Adrenal gland (tissue), 12 donors: ENCODE results near the gene KRTAP10-3. TPM values are rescaled to one million over a fixed set of nuclear protein-coding genes. Genes with fewer than 3 reads are reported as not detected.

Experiments
- DNase-seq, 7 donors: peaks; one replicate each; pipeline ENCODE4 v3.0.0-alpha.2; 2019 to 2020
- H3K27ac ChIP-seq, 5 donors: fragments of 200-600 bp; sonication (generic) in 4 of 5; 1 replicate in 3 of 5; 2 replicates in 2 of 5; pipeline versions ENCODE4 v1.5.1 to v1.8.0; 2016 to 2020; ENCODE audit warnings: mild to moderate bottlenecking in 1 of 5
- H3K27me3 ChIP-seq: fragments of 200-600 bp; 2 replicates; pipeline ENCODE4 v1.8.0; 2021
- H3K36me3 ChIP-seq, 2 donors: fragments of 200-600 bp; replicated peaks in 1 of 2; 1 replicate in 1 of 2; 2 replicates in 1 of 2; pipeline versions ENCODE4 v1.5.1 to v1.8.0; 2018 to 2022
- H3K4me1 ChIP-seq, 2 donors: fragments of 200-600 bp; replicated peaks in 1 of 2; 1 replicate in 1 of 2; 2 replicates in 1 of 2; pipeline versions ENCODE4 v1.5.1 to v1.8.0; 2018 to 2021
- H3K4me3 ChIP-seq, 4 donors: fragments of 200-600 bp; sonication (generic) in 3 of 4; one replicate each; pipeline ENCODE4 v1.5.1; 2016 to 2018
- H3K9me3 ChIP-seq, 3 donors: fragments of 200-600 bp; sonication (generic) in 1 of 3; replicated peaks in 1 of 3; 1 replicate in 2 of 3; 2 replicates in 1 of 3; pipeline versions ENCODE4 v1.5.1 to v1.8.0; 2016 to 2021
- POLR2A ChIP-seq, 2 donors: fragments of 450-650 bp; IDR thresholded peaks; one replicate each; pipeline ENCODE4 v1.6.1; 2017; ENCODE audit warnings: antibody characterized with exemption in 2 of 2, mild to moderate bottlenecking in 2 of 2, moderate library complexity in 1 of 2
- WGBS, 4 donors: extraction: QIAGEN DNeasy Blood & Tissue Kit in 2 of 4; methylation state at CpG; one replicate each; pipeline versions ENCODE4 v1.1.5 to v1.1.7; 2013 to 2017; 5-methylcytosine and 5-hydroxymethylcytosine counted together
- intact Hi-C, 2 donors: fragments of 100-400 bp; cut with DNase I; formaldehyde crosslinking; loops; one replicate each; pipeline versions ENCODE4 v1.14.1 to v1.15.0; 2022 to 2023
- polyA plus RNA-seq, 3 donors: library from polyadenylated mRNA; stranded (reverse); fragments of 200-250 nt in 2 of 3; fragments of 350-450 nt in 1 of 3; fragmentation: Illumina TruSeq in 1 of 3; extraction: RNeasy Lipid Tissue Mini Kit (QIAGEN cat#74804) in 1 of 3; gene quantifications; one replicate each; pipeline ENCODE4 v1.2.3, GENCODE V29; 2013 to 2014
- total RNA-seq, 9 donors: library from RNA; depleted of rRNA in 4 of 9; stranded (reverse); fragments of >200 nt in 4 of 9; fragments of 120-200 nt in 1 of 9; fragmentation: NEBNext Ultra II Directional in 1 of 9; extraction: Animal tissue kit (Norgen Biotek cat#: 25700) in 1 of 9; gene quantifications; one replicate each; pipeline versions ENCODE4 v1.1.0 to v1.2.4, GENCODE V29; 2013 to 2023
- TF ChIP-seq, protein P1 (sequence below), 6 experiments: fragments of 450-650 bp in 4 of 6; fragments of 200-600 bp in 2 of 6; sonication (generic) in 1 of 6; IDR thresholded peaks; 1 replicate in 5 of 6; 2 replicates in 1 of 6; pipeline versions ENCODE4 v1.5.1 to v1.8.0; 2016 to 2021; ENCODE audit warnings: antibody characterized with exemption in 6 of 6, mild to moderate bottlenecking in 2 of 6, moderate library complexity in 1 of 6
- donor health status: healthy with polysubstance abuse.
- donor health status: Bipolar disorder and iron deficiency.
- donor health status: DM: yes; HTN: yes; CAD: no.
- donor health status: DM: no; HTN: no; CAD: no.
- donor health status: DM: no; HTN: no; CAD: no.
- donor health status: DM: yes; HTN: yes; CAD: no.

KRTAP10-3 gene
- total and polyA plus RNA-seq, 12 donors: not detected

DNA sequence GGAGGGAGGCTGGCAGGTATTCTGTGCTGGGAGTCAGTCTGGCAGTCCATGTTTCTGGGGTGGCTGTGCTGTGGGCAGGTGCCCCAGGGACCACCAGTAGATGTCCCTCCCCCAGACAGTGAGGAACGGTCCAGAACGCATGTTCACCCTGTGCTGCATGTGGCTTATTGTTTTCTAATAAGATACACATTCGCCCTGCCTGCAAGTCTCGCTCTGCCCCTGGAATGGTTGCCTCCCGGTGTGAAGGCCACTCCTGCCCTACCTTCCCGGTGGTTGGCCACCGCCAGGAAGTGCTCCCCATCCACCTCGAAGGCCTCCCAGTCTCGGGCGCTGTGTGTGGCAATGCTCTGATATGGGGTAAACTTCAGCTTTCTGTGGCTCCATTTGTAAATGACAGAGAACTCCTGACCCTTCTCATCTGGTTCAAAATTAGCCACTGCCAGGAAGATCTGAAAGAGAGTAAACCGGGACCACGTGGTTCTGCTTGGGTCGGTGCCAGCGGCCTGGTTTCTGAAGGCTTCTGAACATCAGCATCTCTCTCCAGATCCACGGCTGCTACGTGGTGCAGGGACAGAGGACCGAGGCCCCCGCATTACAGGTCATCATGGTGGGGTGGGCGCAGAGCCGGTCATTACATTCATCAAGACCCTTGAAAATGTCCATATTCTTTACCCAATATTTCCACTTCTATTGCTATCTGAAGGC lies 33.1 kb downstream of the KRTAP10-3 start:
- no peaks in the 10 kb centered on the region for H3K27me3 ChIP-seq
- WGBS, 4 donors: 78 to 88% (median 83%) methylated on average over 19 to 20 of the region's 20 CpGs
- H3K4me1 ChIP-seq: no peaks in the 10 kb centered on the region
- no peak overlapping the region for H3K27ac ChIP-seq
- TF ChIP-seq, protein P1, sequence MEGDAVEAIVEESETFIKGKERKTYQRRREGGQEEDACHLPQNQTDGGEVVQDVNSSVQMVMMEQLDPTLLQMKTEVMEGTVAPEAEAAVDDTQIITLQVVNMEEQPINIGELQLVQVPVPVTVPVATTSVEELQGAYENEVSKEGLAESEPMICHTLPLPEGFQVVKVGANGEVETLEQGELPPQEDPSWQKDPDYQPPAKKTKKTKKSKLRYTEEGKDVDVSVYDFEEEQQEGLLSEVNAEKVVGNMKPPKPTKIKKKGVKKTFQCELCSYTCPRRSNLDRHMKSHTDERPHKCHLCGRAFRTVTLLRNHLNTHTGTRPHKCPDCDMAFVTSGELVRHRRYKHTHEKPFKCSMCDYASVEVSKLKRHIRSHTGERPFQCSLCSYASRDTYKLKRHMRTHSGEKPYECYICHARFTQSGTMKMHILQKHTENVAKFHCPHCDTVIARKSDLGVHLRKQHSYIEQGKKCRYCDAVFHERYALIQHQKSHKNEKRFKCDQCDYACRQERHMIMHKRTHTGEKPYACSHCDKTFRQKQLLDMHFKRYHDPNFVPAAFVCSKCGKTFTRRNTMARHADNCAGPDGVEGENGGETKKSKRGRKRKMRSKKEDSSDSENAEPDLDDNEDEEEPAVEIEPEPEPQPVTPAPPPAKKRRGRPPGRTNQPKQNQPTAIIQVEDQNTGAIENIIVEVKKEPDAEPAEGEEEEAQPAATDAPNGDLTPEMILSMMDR (IDR thresholded peaks at IDR 0.05): no peak
- no peak for TF ChIP-seq POLR2A (IDR thresholded peaks at IDR 0.05)
- intact Hi-C loops: no loop called here
- DNase-seq: peak in 2 of 7 donors; percentile 15 to 17
- H3K9me3 ChIP-seq: no peaks in the 10 kb centered on the region
- H3K4me3 ChIP-seq: no peak overlapping the region
- H3K36me3 ChIP-seq: no peaks in the 10 kb centered on the region

DNA sequence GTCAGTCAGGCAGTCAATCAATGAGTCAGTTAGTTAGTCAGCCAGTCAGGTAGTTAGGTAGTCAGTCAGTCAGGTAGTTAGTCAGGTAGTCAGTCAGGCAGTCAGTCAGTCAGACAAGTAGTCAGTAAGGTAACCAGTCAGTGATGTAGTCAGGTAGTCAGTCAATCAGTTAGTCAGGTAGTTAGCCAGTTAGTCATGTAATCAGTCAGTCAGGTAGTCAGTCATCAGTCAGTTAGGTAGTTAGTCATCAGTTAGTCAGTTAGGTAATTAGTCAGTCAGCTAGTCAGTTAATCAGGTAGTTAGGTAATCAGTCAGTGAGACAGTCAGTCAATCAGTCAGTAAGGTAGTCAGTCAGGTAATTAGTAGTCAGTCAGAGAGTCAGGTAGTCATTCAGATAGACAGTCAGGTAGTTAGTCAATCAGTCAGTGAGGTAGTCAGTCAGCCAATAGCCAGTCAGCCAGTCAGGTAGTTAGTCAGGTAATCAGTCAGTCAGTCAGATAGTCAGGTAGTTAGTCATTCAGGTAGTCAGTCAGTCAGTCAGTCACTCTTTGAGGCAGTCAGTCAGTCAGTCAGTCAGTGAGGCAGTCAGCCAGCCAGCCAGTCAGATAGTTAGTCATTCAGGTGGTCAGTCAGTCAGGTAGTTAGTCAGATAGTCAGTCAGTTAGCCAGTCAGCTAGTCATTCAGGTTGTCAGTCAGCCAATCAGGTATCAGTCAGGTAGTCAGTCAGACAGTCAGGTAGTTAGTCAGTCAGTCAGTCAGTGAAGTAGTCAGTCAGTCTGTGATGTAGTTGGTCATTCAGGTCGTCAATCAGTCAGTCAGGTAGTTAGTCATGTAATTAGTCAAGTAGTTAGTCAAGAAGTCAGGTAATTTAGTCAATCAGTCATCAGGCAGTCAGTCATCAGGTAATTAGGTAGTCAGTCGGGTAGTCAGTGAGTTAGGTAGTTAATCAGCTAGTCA lies 33.9 kb downstream of the KRTAP10-3 start:
- no peak for TF ChIP-seq POLR2A (IDR thresholded peaks at IDR 0.05)
- TF ChIP-seq, protein P1 (IDR thresholded peaks at IDR 0.05): no peak
- intact Hi-C loops: no loop called here
- Histone ChIP-seq H3K4me3 (no peak overlapping the region), H3K27ac (no peak overlapping the region), H3K4me1 (no peaks in the 10 kb centered on the region), H3K9me3 (no peaks in the 10 kb centered on the region), H3K36me3 (no peaks in the 10 kb centered on the region), H3K27me3 (no peaks in the 10 kb centered on the region)
- DNase-seq: peak in 1 of 7 donors; percentile 4
- WGBS, 4 donors: 61 to 73% (median 67%) methylated on average over 2 of the region's 2 CpGs

DNA sequence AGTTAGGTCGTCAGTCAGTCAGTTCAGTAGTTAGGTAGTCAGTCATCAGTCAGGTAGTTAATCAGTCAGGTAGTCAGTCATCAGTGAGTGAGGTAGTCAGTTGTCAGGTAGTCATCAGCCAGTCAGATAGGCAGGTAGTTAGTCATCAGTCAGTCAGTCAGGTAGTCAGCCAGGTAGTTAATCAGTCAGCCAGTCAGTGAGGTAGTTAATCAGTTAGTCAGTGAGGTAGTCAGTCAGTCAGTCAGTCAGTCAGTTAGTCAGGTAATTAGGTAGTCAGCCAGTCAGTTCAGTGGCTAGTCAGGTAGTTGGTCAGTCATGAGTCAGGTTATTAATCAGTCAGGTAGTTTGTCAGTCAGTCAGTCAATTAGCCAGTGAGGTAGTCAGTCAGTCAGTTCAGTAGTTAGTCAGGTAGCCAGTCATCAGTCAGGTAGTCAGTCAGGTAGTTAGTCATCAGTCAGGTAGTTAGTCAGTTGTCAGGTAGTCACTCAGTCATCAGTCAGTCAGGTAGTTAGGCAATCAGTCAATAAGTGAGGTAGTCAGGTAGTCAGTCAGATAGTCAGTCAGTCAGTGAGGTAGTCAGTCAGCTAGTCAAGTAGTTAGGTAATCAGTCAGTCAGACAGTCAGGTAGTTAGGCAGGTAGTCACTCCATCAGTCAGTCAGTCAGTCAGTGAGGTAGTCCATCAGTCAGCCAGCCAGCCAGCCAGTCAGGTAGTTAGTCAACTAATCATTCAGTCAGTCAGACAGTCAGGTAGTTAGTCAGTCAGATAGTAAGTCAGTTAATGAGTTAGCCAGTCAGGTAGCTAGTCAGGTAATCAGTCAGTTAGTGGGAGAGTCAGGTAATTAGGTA lies 34.8 kb downstream of the KRTAP10-3 start:
- 50 to 81% (median 63%) methylated on average over 1 of the region's 1 CpG for whole genome bisulfite sequencing, 4 donors
- intact Hi-C loops: no loop called here
- no peaks in the 10 kb centered on the region for H3K27me3 ChIP-seq
- no peak overlapping the region for H3K27ac ChIP-seq
- TF ChIP-seq, protein P1 (IDR thresholded peaks at IDR 0.05): no peak
- no peak for TF ChIP-seq POLR2A (IDR thresholded peaks at IDR 0.05)
- H3K4me1 ChIP-seq: no peaks in the 10 kb centered on the region
- H3K9me3 ChIP-seq: no peaks in the 10 kb centered on the region
- DNase-seq: peak in 1 of 7 donors; percentile 1
- H3K36me3 ChIP-seq: no peaks in the 10 kb centered on the region
- H3K4me3 ChIP-seq: no peak overlapping the region
